ENCODE data around the gene CNTN6. TPM values are rescaled to one million over a fixed set of nuclear protein-coding genes. Genes with fewer than 3 reads are reported as not detected.

CNTN6 gene
- total RNA-seq, 1 donor: not detected

- Histone ChIP-seq H3K27ac (ENCODE audit: low read depth, low read length) (no peak overlapping the region), H3K4me1 (ENCODE audit: insufficient read depth, low read length) (no peaks in the 10 kb centered on the region), H3K36me3 (ENCODE audit: insufficient read depth, low read length) (no peaks in the 10 kb centered on the region), H3K27me3 (ENCODE audit: insufficient read depth, low read length) (no peaks in the 10 kb centered on the region), H3K4me3 (ENCODE audit: insufficient read depth, low read length) (no peak overlapping the region), H4K20me1 (ENCODE audit: insufficient read depth, low read length) (no peaks in the 10 kb centered on the region), H2AFZ (ENCODE audit: low read length) (no peak overlapping the region), H3K79me2 (ENCODE audit: insufficient read depth, low read length) (no peaks in the 10 kb centered on the region), H3K9me3 (ENCODE audit: low read depth, low read length) (peaks cover 5% of the 10 kb centered on the region), H3K4me2 (ENCODE audit: insufficient read depth, low read length) (no peak overlapping the region)
- TF ChIP-seq CTCF (IDR thresholded peaks at IDR 0.05; ENCODE audit: extremely low read depth, low read depth, low read length): no peak
- no peak for DNase-seq (ENCODE audit: insufficient read length, low spot score, missing footprints)
Measured at GRCh38 chr3:1131166-1131565, 38.3 kb downstream of the CNTN6 start.

GRCh38 chr3:1135194-1135593 is 42.4 kb downstream of the CNTN6 start:
- Histone ChIP-seq H3K27me3 (ENCODE audit: insufficient read depth, low read length) (no peaks in the 10 kb centered on the region), H3K9me3 (ENCODE audit: low read depth, low read length) (peaks cover 4% of the 10 kb centered on the region), H3K36me3 (ENCODE audit: insufficient read depth, low read length) (no peaks in the 10 kb centered on the region), H3K27ac (ENCODE audit: low read depth, low read length) (no peak overlapping the region), H4K20me1 (ENCODE audit: insufficient read depth, low read length) (no peaks in the 10 kb centered on the region), H3K79me2 (ENCODE audit: insufficient read depth, low read length) (no peaks in the 10 kb centered on the region), H3K4me2 (ENCODE audit: insufficient read depth, low read length) (no peak overlapping the region), H2AFZ (ENCODE audit: low read length) (no peak overlapping the region), H3K4me3 (ENCODE audit: insufficient read depth, low read length) (no peak overlapping the region), H3K4me1 (ENCODE audit: insufficient read depth, low read length) (no peaks in the 10 kb centered on the region)
- DNase-seq (ENCODE audit: insufficient read length, low spot score, missing footprints): no peak
- TF ChIP-seq CTCF (IDR thresholded peaks at IDR 0.05; ENCODE audit: extremely low read depth, low read depth, low read length): no peak

GRCh38 chr3:1138036-1138435 is 45.2 kb downstream of the CNTN6 start:
- Histone ChIP-seq H3K4me2 (ENCODE audit: insufficient read depth, low read length) (no peak overlapping the region), H3K9me3 (ENCODE audit: low read depth, low read length) (peaks cover 2% of the 10 kb centered on the region), H2AFZ (ENCODE audit: low read length) (no peak overlapping the region), H3K4me1 (ENCODE audit: insufficient read depth, low read length) (no peaks in the 10 kb centered on the region), H3K4me3 (ENCODE audit: insufficient read depth, low read length) (no peak overlapping the region), H4K20me1 (ENCODE audit: insufficient read depth, low read length) (no peaks in the 10 kb centered on the region), H3K79me2 (ENCODE audit: insufficient read depth, low read length) (no peaks in the 10 kb centered on the region), H3K27me3 (ENCODE audit: insufficient read depth, low read length) (no peaks in the 10 kb centered on the region), H3K27ac (ENCODE audit: low read depth, low read length) (no peak overlapping the region), H3K36me3 (ENCODE audit: insufficient read depth, low read length) (no peaks in the 10 kb centered on the region)
- DNase-seq (ENCODE audit: insufficient read length, low spot score, missing footprints): no peak
- TF ChIP-seq CTCF (IDR thresholded peaks at IDR 0.05; ENCODE audit: extremely low read depth, low read depth, low read length): no peak

- Histone ChIP-seq H3K27me3 (ENCODE audit: insufficient read depth, low read length) (no peaks in the 10 kb centered on the region), H4K20me1 (ENCODE audit: insufficient read depth, low read length) (no peaks in the 10 kb centered on the region), H3K27ac (ENCODE audit: low read depth, low read length) (no peak overlapping the region), H2AFZ (ENCODE audit: low read length) (no peak overlapping the region), H3K9me3 (ENCODE audit: low read depth, low read length) (peaks cover 2% of the 10 kb centered on the region), H3K36me3 (ENCODE audit: insufficient read depth, low read length) (no peaks in the 10 kb centered on the region), H3K4me1 (ENCODE audit: insufficient read depth, low read length) (no peaks in the 10 kb centered on the region), H3K4me3 (ENCODE audit: insufficient read depth, low read length) (no peak overlapping the region), H3K79me2 (ENCODE audit: insufficient read depth, low read length) (no peaks in the 10 kb centered on the region), H3K4me2 (ENCODE audit: insufficient read depth, low read length) (no peak overlapping the region)
- no peak for DNase-seq (ENCODE audit: insufficient read length, low spot score, missing footprints)
- no peak for TF ChIP-seq CTCF (IDR thresholded peaks at IDR 0.05; ENCODE audit: extremely low read depth, low read depth, low read length)
Measured at GRCh38 chr3:1139071-1139470, 46.2 kb downstream of the CNTN6 start.

All from osteoblast (primary cell).